Ovary (tissue), 9 donors: ENCODE data around the gene DLX1. TPM values are rescaled to one million over a fixed set of nuclear protein-coding genes. Genes with fewer than 3 reads are reported as not detected.
"Not testable (repeated sequence)": the region's sequence is repeated elsewhere in the genome, so short reads cannot be mapped to it uniquely, and the experiment has no call there.

ENCODE experiments used
- DNase-seq, 5 donors: peaks; one replicate each; pipeline ENCODE4 v3.0.0-alpha.2; 2019 to 2020
- H3K27ac ChIP-seq, 2 donors: fragments of 200-600 bp; one replicate each; pipeline versions ENCODE4 v1.5.1 to v1.8.0; 2019 to 2022
- H3K27me3 ChIP-seq: fragments of 200-600 bp; one replicate; pipeline ENCODE4 v1.8.0; 2022
- H3K36me3 ChIP-seq: fragments of 200-600 bp; sonication (generic); one replicate; pipeline ENCODE4 v1.5.1; 2019
- H3K4me1 ChIP-seq: one replicate; pipeline ENCODE4 v1.8.1; 2013; ENCODE audit warnings: mild to moderate bottlenecking, moderate library complexity; ENCODE audit not compliant: insufficient read depth
- H3K4me3 ChIP-seq: fragments of 200-600 bp; sonication (generic); one replicate; pipeline ENCODE4 v1.5.1; 2017
- H3K9me3 ChIP-seq, 2 donors: fragments of 200-600 bp in 1 of 2; sonication (generic) in 1 of 2; one replicate each; pipeline versions ENCODE4 v1.5.1 to v1.8.1; 2013 to 2019; ENCODE audit warnings: mild to moderate bottlenecking in 1 of 2, moderate library complexity in 1 of 2
- EP300 ChIP-seq: sonication (generic); formaldehyde crosslinking; IDR thresholded peaks from one replicate; pipeline ENCODE4 v1.6.1; 2017; ENCODE audit warnings: antibody characterized with exemption
- POLR2A ChIP-seq: fragments of 450-650 bp; IDR thresholded peaks from one replicate; pipeline ENCODE4 v1.6.1; 2017; ENCODE audit warnings: antibody characterized with exemption, mild to moderate bottlenecking, moderate library complexity
- WGBS, 3 donors: extraction: QIAGEN DNeasy Blood & Tissue Kit in 1 of 3; methylation state at CpG; one replicate each; pipeline versions ENCODE4 v1.1.5 to v1.1.7; 2013 to 2017; 5-methylcytosine and 5-hydroxymethylcytosine counted together
- intact Hi-C, 4 donors: fragments of 100-400 bp; cut with DNase I; formaldehyde crosslinking; loops; one replicate each; pipeline versions ENCODE4 v1.11.0 to v1.15.1; 2022 to 2023
- polyA plus RNA-seq, 2 donors: library from polyadenylated mRNA; stranded (reverse); fragments of 200-250 nt in 1 of 2; fragments of 350-450 nt in 1 of 2; fragmentation: Illumina TruSeq in 1 of 2; extraction: RNeasy Lipid Tissue Mini Kit (QIAGEN cat#74804) in 1 of 2; gene quantifications; one replicate each; pipeline ENCODE4 v1.2.3, GENCODE V29; 2013 to 2014
- total RNA-seq, 7 donors: library from RNA; depleted of rRNA in 2 of 7; stranded (reverse); fragments of >200 nt in 2 of 7; fragmentation: NEBNext Ultra II Directional in 3 of 7; extraction: Animal tissue kit (Norgen Biotek cat#: 25700) in 3 of 7; gene quantifications; one replicate each; pipeline versions ENCODE4 v1.1.0 to v1.2.4, GENCODE V29; 2016 to 2023
- TF ChIP-seq, protein P1 (sequence below), 3 donors: fragments of 450-650 bp in 2 of 3; fragments of 200-600 bp in 1 of 3; IDR thresholded peaks; one replicate each; pipeline versions ENCODE4 v1.5.1 to v1.8.0; 2016 to 2022; ENCODE audit warnings: antibody characterized with exemption in 3 of 3, mild to moderate bottlenecking in 1 of 3
- donor health status: DM: no; HTN: no; CAD: no; lungs with moderate emphysema.
- donor health status: DM: no; HTN: no; CAD: no.
- donor health status: Bipolar disorder and iron deficiency.
- donor health status: DM: yes; HTN: yes; CAD: no.
- donor health status: DM: no; HTN: no; CAD: no.
- donor health status: DM: yes; HTN: yes; CAD: no.

DLX1 gene
- total and polyA plus RNA-seq, 9 donors = 0.07 to 0.20 (median 0.17) TPM; not detected in 5

DNA sequence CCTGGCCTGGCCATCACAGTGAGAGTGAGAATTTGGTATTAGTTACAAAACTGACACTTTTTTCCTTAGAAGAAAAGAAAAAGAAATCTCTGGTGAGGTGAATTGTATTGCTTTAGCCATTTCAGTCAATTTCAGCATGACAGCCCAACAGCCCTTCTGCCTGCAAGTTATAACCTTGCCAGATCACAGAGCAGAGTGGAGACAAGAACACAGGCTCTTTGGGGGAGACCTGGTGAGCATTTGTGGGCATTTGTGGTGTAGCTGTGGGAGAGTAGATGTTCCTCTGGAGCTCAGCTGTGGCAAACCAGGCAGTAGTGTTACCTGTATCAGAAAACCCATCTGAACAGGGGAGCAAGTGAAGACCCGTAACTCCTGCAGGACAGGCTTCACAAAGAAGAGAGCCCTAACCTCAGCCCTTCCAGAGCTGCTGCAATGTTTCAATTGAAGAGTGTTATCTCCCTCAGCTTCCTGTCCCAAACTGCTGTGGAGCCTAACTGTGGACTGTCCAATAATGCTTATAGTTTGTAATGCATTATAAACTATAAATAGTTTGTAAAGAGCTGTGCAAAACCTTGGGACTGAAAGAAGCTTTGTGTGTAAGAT lies 22.8 kb upstream of the DLX1 start:
- no peak for DNase-seq
- no peak for TF ChIP-seq POLR2A
- no peak for TF ChIP-seq EP300
- TF ChIP-seq, protein P1, sequence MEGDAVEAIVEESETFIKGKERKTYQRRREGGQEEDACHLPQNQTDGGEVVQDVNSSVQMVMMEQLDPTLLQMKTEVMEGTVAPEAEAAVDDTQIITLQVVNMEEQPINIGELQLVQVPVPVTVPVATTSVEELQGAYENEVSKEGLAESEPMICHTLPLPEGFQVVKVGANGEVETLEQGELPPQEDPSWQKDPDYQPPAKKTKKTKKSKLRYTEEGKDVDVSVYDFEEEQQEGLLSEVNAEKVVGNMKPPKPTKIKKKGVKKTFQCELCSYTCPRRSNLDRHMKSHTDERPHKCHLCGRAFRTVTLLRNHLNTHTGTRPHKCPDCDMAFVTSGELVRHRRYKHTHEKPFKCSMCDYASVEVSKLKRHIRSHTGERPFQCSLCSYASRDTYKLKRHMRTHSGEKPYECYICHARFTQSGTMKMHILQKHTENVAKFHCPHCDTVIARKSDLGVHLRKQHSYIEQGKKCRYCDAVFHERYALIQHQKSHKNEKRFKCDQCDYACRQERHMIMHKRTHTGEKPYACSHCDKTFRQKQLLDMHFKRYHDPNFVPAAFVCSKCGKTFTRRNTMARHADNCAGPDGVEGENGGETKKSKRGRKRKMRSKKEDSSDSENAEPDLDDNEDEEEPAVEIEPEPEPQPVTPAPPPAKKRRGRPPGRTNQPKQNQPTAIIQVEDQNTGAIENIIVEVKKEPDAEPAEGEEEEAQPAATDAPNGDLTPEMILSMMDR (IDR thresholded peaks at IDR 0.05) = no peak
- H3K4me3 ChIP-seq = no peak overlapping the region
- no peaks in the 10 kb centered on the region for H3K27me3 ChIP-seq
- no peaks in the 10 kb centered on the region for H3K4me1 ChIP-seq
- H3K36me3 ChIP-seq = no peaks in the 10 kb centered on the region
- no peaks in the 10 kb centered on the region for H3K9me3 ChIP-seq
- WGBS, 3 donors = 97 to 100% (median 100%) methylated on average over 1 of the region's 1 CpG
- intact Hi-C loops = no loop called here
- no peak overlapping the region for H3K27ac ChIP-seq

DNA sequence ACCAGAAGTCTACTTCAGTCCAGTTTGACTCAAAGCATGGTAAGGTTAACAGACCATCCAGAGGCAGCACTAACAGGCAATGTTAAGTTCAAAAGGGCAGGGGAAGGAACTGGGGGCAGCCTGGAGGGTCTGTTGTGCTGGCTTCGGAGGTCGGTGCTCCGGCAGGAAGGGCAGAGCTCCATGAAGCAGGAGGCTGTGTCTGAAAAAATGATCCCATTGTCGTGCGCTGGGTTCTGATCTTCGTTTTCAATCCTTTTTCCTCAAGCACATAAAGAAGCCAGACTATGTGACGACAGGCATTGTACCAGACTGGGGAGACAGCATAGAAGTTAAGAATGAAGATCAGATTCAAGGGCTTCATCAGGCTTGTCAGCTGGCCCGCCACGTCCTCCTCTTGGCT lies 21.9 kb upstream of the DLX1 start:
- DNase-seq = no peak
- no peak overlapping the region for H3K27ac ChIP-seq
- 93 to 94% (median 94%) methylated on average over 9 of the region's 9 CpGs for WGBS, 3 donors
- no peaks in the 10 kb centered on the region for H3K27me3 ChIP-seq
- H3K4me1 ChIP-seq = no peaks in the 10 kb centered on the region
- H3K4me3 ChIP-seq = no peak overlapping the region
- TF ChIP-seq, protein P1 (IDR thresholded peaks at IDR 0.05) = no peak
- TF ChIP-seq EP300 (no peak), POLR2A (no peak)
- no peaks in the 10 kb centered on the region for H3K36me3 ChIP-seq
- no peaks in the 10 kb centered on the region for H3K9me3 ChIP-seq
- intact Hi-C loops = no loop called here

DNA sequence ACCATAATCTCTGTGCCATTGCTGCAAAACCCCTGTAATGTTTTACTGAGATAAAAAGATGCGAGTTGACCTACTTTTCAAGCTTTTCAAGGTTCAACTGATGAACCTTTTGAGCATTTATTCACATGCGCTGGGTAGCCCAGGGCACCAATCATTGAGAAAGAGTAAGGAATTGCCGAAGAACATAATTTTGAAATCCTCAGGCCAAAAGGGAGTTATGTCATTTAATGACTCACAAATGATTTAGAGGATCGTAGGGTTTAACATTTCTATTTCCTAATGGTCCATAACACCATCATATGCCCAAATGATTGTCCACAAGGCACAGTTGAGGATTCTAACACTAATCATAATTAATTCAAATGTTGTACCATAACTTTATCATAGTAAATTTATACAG lies 20.2 kb upstream of the DLX1 start:
- no peaks in the 10 kb centered on the region for H3K4me1 ChIP-seq
- H3K9me3 ChIP-seq = no peaks in the 10 kb centered on the region
- H3K4me3 ChIP-seq = no peak overlapping the region
- H3K27me3 ChIP-seq = no peaks in the 10 kb centered on the region
- DNase-seq = no peak
- H3K27ac ChIP-seq = no peak overlapping the region
- intact Hi-C loops = no loop called here
- H3K36me3 ChIP-seq = no peaks in the 10 kb centered on the region
- WGBS, 3 donors = 94 to 97% (median 96%) methylated on average over 4 of the region's 4 CpGs
- TF ChIP-seq, protein P1 (IDR thresholded peaks at IDR 0.05) = no peak
- no peak for TF ChIP-seq POLR2A
- no peak for TF ChIP-seq EP300

DNA sequence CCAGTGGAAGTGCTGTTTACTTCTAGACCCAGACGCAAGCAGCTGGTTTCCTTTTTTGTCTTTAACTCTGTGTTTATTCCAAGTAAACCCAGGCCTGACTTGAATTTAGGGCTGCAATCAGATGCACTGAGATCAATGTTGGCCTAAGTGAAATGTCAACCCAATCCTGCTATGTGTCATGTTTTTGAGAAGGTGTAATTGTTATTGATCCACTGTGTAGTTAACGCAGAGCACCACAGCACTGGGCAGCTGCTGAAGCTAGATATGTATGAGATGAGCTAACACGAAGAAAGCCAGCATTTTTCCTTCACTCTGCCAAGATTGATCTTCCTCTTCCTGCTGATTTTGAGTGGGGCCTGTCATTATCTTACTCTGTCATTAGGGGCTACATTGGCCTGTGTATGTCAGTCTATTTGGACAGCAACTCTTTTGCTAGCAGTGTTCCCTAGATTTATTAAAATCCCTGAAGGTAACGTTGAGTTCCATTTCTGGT lies 18.9 kb upstream of the DLX1 start:
- no peak for TF ChIP-seq POLR2A
- no peaks in the 10 kb centered on the region for H3K4me1 ChIP-seq
- H3K9me3 ChIP-seq = no peaks in the 10 kb centered on the region
- DNase-seq = no peak
- intact Hi-C loops = no loop called here
- no peaks in the 10 kb centered on the region for H3K27me3 ChIP-seq
- no peak overlapping the region for H3K4me3 ChIP-seq
- H3K27ac ChIP-seq = no peak overlapping the region
- no peaks in the 10 kb centered on the region for H3K36me3 ChIP-seq
- 56 to 80% (median 62%) methylated on average over 4 of the region's 4 CpGs for WGBS, 3 donors

DNA sequence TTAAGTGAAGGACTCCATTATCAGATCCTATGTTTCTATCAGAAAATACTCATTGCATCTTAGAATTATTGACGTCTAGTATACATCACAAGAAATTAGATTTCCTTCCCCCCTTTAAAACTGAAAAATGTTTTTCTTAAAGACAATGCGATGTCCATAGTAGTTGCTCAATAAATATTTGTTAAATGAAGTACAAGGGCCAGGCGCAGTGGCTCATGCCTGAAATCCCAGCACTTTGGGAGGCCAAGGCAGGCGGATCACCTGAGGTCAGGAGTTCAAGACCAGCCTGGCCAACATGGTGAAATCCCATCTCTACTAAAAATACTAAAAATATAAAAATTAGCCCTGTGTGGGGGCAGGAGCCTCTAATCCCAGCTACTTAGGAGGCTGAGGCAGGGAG lies 17.4 kb upstream of the DLX1 start:
- DNase-seq, H3K27me3 ChIP-seq, H3K4me1 ChIP-seq, H3K27ac ChIP-seq, intact Hi-C loops, H3K4me3 ChIP-seq, H3K9me3 ChIP-seq, H3K36me3 ChIP-seq: not testable (repeated sequence)
- WGBS, 3 donors = 89 to 99% (median 98%) methylated on average over 4 of the region's 4 CpGs
